Neutrophil (primary cell): ENCODE data around the gene CNNM4.

Experiments used
- H3K27ac ChIP-seq: fragments of 200-600 bp; sonication (generic); 2 replicates; pipeline ENCODE4 v1.5.1; 2016; ENCODE audit warnings: mild to moderate bottlenecking, moderate library complexity
- H3K27me3 ChIP-seq: fragments of 200-600 bp; sonication (generic); 2 replicates; pipeline ENCODE4 v1.6.0; 2016; ENCODE audit warnings: mild to moderate bottlenecking
- H3K36me3 ChIP-seq: fragments of 200-600 bp; sonication (generic); 2 replicates; pipeline ENCODE4 v1.5.1; 2017
- H3K4me1 ChIP-seq, 2 experiments: fragments of 200-600 bp in 1 of 2; sonication (generic) in 1 of 2; 1 replicate in 1 of 2; 2 replicates in 1 of 2; pipeline versions ENCODE4 v1.5.1 to v1.6.1; 2013 to 2016; ENCODE audit warnings: low read depth in 1 of 2, low read length in 1 of 2, mild to moderate bottlenecking in 1 of 2, moderate library complexity in 1 of 2; ENCODE audit not compliant: control insufficient read depth in 1 of 2, insufficient read depth in 1 of 2
- H3K4me3 ChIP-seq, 2 experiments: fragments of 200-600 bp in 1 of 2; sonication (generic) in 1 of 2; 1 replicate in 1 of 2; 2 replicates in 1 of 2; pipeline ENCODE4 v1.5.1; 2013 to 2016; ENCODE audit warnings: low read depth in 1 of 2, low read length in 1 of 2, mild to moderate bottlenecking in 1 of 2, moderate library complexity in 1 of 2
- H3K9me3 ChIP-seq: fragments of 200-600 bp; sonication (generic); 2 replicates; pipeline ENCODE4 v1.5.1; 2016
- CTCF ChIP-seq: fragments of 200-600 bp; sonication (generic); IDR thresholded peaks from 2 replicates; pipeline ENCODE4 v1.5.1; 2016; ENCODE audit warnings: antibody characterized with exemption

The CNNM4 gene

GRCh38 chr2:96830044-96830562 lies 69.4 kb downstream of the CNNM4 start:
- Histone ChIP-seq H3K4me1 (no peaks in the 10 kb centered on the region), H3K27ac (no peak overlapping the region), H3K27me3 (no peaks in the 10 kb centered on the region), H3K9me3 (no peaks in the 10 kb centered on the region), H3K36me3 (peaks cover 100% of the 10 kb centered on the region), H3K4me3 (no peak overlapping the region)
- TF ChIP-seq CTCF = no peak

GRCh38 chr2:96831679-96832078 lies 71.0 kb downstream of the CNNM4 start:
- no peaks in the 10 kb centered on the region for H3K9me3 ChIP-seq
- peaks cover 85% of the 10 kb centered on the region for H3K36me3 ChIP-seq
- no peak for TF ChIP-seq CTCF
- no peaks in the 10 kb centered on the region for H3K4me1 ChIP-seq
- no peaks in the 10 kb centered on the region for H3K27me3 ChIP-seq
- H3K27ac ChIP-seq = no peak overlapping the region
- H3K4me3 ChIP-seq = no peak overlapping the region

GRCh38 chr2:96832408-96832753 lies 71.7 kb downstream of the CNNM4 start:
- no peak overlapping the region for H3K27ac ChIP-seq
- H3K36me3 ChIP-seq = peaks cover 78% of the 10 kb centered on the region
- no peak overlapping the region for H3K4me3 ChIP-seq
- no peaks in the 10 kb centered on the region for H3K4me1 ChIP-seq
- no peaks in the 10 kb centered on the region for H3K27me3 ChIP-seq
- H3K9me3 ChIP-seq = no peaks in the 10 kb centered on the region
- TF ChIP-seq CTCF = no peak

GRCh38 chr2:96832754-96833507 lies 72.2 kb downstream of the CNNM4 start:
- H3K27me3 ChIP-seq = no peaks in the 10 kb centered on the region
- H3K9me3 ChIP-seq = no peaks in the 10 kb centered on the region
- no peak for TF ChIP-seq CTCF
- H3K27ac ChIP-seq = no peak overlapping the region
- H3K4me1 ChIP-seq = no peaks in the 10 kb centered on the region
- H3K4me3 ChIP-seq = no peak overlapping the region
- H3K36me3 ChIP-seq = peaks cover 73% of the 10 kb centered on the region

- Histone ChIP-seq H3K27ac (no peak overlapping the region), H3K9me3 (no peaks in the 10 kb centered on the region), H3K27me3 (peaks cover 9% of the 10 kb centered on the region), H3K4me3 (no peak overlapping the region), H3K4me1 (peaks cover 7 to 10% of the 10 kb centered on the region in 2 experiments), H3K36me3 (peaks cover 44% of the 10 kb centered on the region)
- TF ChIP-seq CTCF = no peak
These were observed 75.1 kb downstream of the CNNM4 start for GRCh38 chr2:96835830-96836229.
